SK-N-SH (cell line): ENCODE results near the gene UTP3. TPM values are rescaled to one million over a fixed set of nuclear protein-coding genes. Genes with fewer than 3 reads are reported as not detected.

Experiments
- CTCF ChIA-PET: fragments of 300-600, 350-600 bp; formaldehyde crosslinking; extraction: SDS; loops from one replicate; lab custom pipeline; 2021; lab: Yijun Ruan, JAX
- POLR2A ChIA-PET: fragments of 350-600 bp; sonication (Branson Sonifier 250); formaldehyde crosslinking; extraction: SDS; loops from one replicate; lab custom pipeline; 2020; ENCODE audit warnings: antibody characterized with exemption, inconsistent platforms; lab: Yijun Ruan, JAX
- DNase-seq: peaks from one replicate; pipeline ENCODE4 v3.0.0; 2012
- H2AFZ ChIP-seq: fragments of 200-600 bp; sonication (generic); 2 replicates; pipeline ENCODE4 v1.8.1; 2016; ENCODE audit warnings: antibody characterized with exemption, mild to moderate bottlenecking, low read depth
- H3F3A ChIP-seq: fragments of 200-600 bp; sonication (generic); replicated peaks from 2 replicates; pipeline ENCODE3; 2016; ENCODE audit warnings: antibody characterized with exemption, mild to moderate bottlenecking; ENCODE audit not compliant: insufficient read depth
- H3K27ac ChIP-seq, 2 experiments: fragments of 200-500 bp in 1 of 2; fragments of 200-600 bp in 1 of 2; sonication (Bioruptor generic) in 1 of 2; sonication (generic), shearing (Covaris generic) in 1 of 2; 2 replicates each; pipeline versions ENCODE4 v1.5.1 to v1.6.1; 2014 to 2016; ENCODE audit warnings: low read depth in 2 of 2, inconsistent platforms in 1 of 2, low read length in 1 of 2, mild to moderate bottlenecking in 1 of 2, mixed read lengths in 1 of 2
- H3K27me3 ChIP-seq: fragments of 200-600 bp; sonication (generic), shearing (Covaris generic); 2 replicates; pipeline ENCODE4 v1.6.1; 2016; ENCODE audit warnings: mixed run types; ENCODE audit not compliant: insufficient read depth
- H3K36me3 ChIP-seq, 2 experiments: fragments of 200-500 bp in 1 of 2; fragments of 200-600 bp in 1 of 2; sonication (Bioruptor generic) in 1 of 2; sonication (generic) in 1 of 2; replicated peaks in 1 of 2; 2 replicates each; pipeline versions ENCODE3 to v1.5.1; 2014 to 2016; ENCODE audit warnings: low read length in 1 of 2, mild to moderate bottlenecking in 1 of 2; ENCODE audit not compliant: insufficient read depth in 2 of 2, control insufficient read depth in 1 of 2
- H3K4me1 ChIP-seq, 2 experiments: fragments of 200-500 bp in 1 of 2; fragments of 200-600 bp in 1 of 2; sonication (Bioruptor generic) in 1 of 2; sonication (generic), shearing (Covaris generic) in 1 of 2; 2 replicates each; pipeline versions ENCODE4 v1.5.1 to v1.6.1; 2014 to 2016; ENCODE audit warnings: low read depth in 1 of 2, low read length in 1 of 2, mixed run types in 1 of 2; ENCODE audit not compliant: insufficient read depth in 2 of 2, control insufficient read depth in 1 of 2
- H3K4me2 ChIP-seq: fragments of 200-600 bp; sonication (generic), shearing (Covaris generic); 2 replicates; pipeline ENCODE4 v1.6.1; 2017; ENCODE audit warnings: mixed run types
- H3K4me3 ChIP-seq, 2 experiments: fragments of 200-500 bp in 1 of 2; fragments of 200-600 bp in 1 of 2; sonication (Bioruptor generic) in 1 of 2; sonication (generic), shearing (Covaris generic) in 1 of 2; 2 replicates each; pipeline versions ENCODE4 v1.5.1 to v1.8.1; 2014 to 2016; ENCODE audit warnings: low read depth in 2 of 2, inconsistent platforms in 1 of 2, low read length in 1 of 2, mild to moderate bottlenecking in 1 of 2, mixed read lengths in 1 of 2, moderate library complexity in 1 of 2
- H3K79me2 ChIP-seq: fragments of 200-600 bp; sonication (generic); 2 replicates; pipeline ENCODE4 v1.8.1; 2017; ENCODE audit warnings: mild to moderate bottlenecking; ENCODE audit not compliant: insufficient read depth
- H3K9ac ChIP-seq: fragments of 200-600 bp; sonication (generic); 2 replicates; pipeline ENCODE4 v1.6.1; 2017; ENCODE audit warnings: mixed run types
- H3K9me2 ChIP-seq: fragments of 200-600 bp; sonication (generic); 2 replicates; pipeline ENCODE4 v1.6.1; 2017; ENCODE audit warnings: mixed run types
- H3K9me3 ChIP-seq: fragments of 200-600 bp; sonication (generic); 2 replicates; pipeline ENCODE4 v1.6.1; 2017; ENCODE audit warnings: mixed run types, mild to moderate bottlenecking, moderate library complexity
- H4K20me1 ChIP-seq: fragments of 200-600 bp; sonication (generic); 2 replicates; pipeline ENCODE4 v1.6.1; 2017; ENCODE audit warnings: mild to moderate bottlenecking, mixed run types; ENCODE audit not compliant: insufficient read depth
- ELF1 ChIP-seq: IDR thresholded peaks from 2 replicates; pipeline ENCODE4 v1.4.0; 2012
- FOSL2 ChIP-seq: IDR thresholded peaks from 2 replicates; pipeline ENCODE4 v1.4.0; 2012; ENCODE audit warnings: low read depth, mild to moderate bottlenecking, moderate library complexity, borderline replicate concordance
- FOXJ3 ChIP-seq: sonication (generic); formaldehyde crosslinking; IDR thresholded peaks from 2 replicates; pipeline ENCODE4 v1.5.1; 2020; ENCODE audit warnings: mild to moderate bottlenecking, missing genetic modification reagents
- FOXM1 ChIP-seq: IDR thresholded peaks from 2 replicates; pipeline ENCODE4 v1.4.0; 2012; ENCODE audit warnings: low read depth, mild to moderate bottlenecking
- GABPA ChIP-seq: IDR thresholded peaks from 2 replicates; pipeline ENCODE4 v1.4.0; 2012; ENCODE audit warnings: low read depth, mild to moderate bottlenecking
- IRF3 ChIP-seq: fragments of 150-350 bp; IDR thresholded peaks from 2 replicates; pipeline ENCODE4 v1.6.1; 2016; ENCODE audit warnings: mild to moderate bottlenecking, low read depth, low read length
- MEF2A ChIP-seq: IDR thresholded peaks from 2 replicates; pipeline ENCODE4 v1.4.0; 2012; ENCODE audit warnings: low read depth, borderline replicate concordance
- MXI1 ChIP-seq: IDR thresholded peaks from 2 replicates; pipeline ENCODE4 v1.6.1; 2012; ENCODE audit warnings: mild to moderate bottlenecking, low read depth, low read length, improper control_type of control experiment
- POLR2AphosphoS5 ChIP-seq: IDR thresholded peaks from 2 replicates; pipeline ENCODE4 v1.6.1; 2012; ENCODE audit warnings: low read depth, low read length
- RAD21 ChIP-seq: IDR thresholded peaks from 2 replicates; pipeline ENCODE4 v1.6.1; 2012; ENCODE audit warnings: mild to moderate bottlenecking, low read length
- REST ChIP-seq: IDR thresholded peaks from 2 replicates; pipeline ENCODE4 v1.6.1; 2012; ENCODE audit warnings: mild to moderate bottlenecking, low read depth, low read length, moderate library complexity
- SMC3 ChIP-seq: IDR thresholded peaks from 2 replicates; pipeline ENCODE4 v1.6.1; 2012; ENCODE audit warnings: low read depth, low read length, improper control_type of control experiment
- TAF1 ChIP-seq: IDR thresholded peaks from 2 replicates; pipeline ENCODE4 v1.6.1; 2012; ENCODE audit warnings: low read depth, mild to moderate bottlenecking, low read length, moderate library complexity, borderline replicate concordance
- TEAD4 ChIP-seq: IDR thresholded peaks from 2 replicates; pipeline ENCODE4 v1.4.0; 2012; ENCODE audit warnings: mild to moderate bottlenecking, borderline replicate concordance; ENCODE audit not compliant: insufficient read depth
- USF1 ChIP-seq: IDR thresholded peaks from 2 replicates; pipeline ENCODE4 v1.4.0; 2012; ENCODE audit warnings: low read depth, borderline replicate concordance
- ZBTB33 ChIP-seq: IDR thresholded peaks from 2 replicates; pipeline ENCODE4 v1.4.0; 2012; ENCODE audit warnings: low read depth, borderline replicate concordance
- WGBS: methylation state at CpG from one replicate; pipeline ENCODE4 v1.1.6; 2017; ENCODE audit warnings: low lambda C conversion rate; 5-methylcytosine and 5-hydroxymethylcytosine counted together
- polyA plus RNA-seq, 3 experiments: library from polyadenylated mRNA; depleted of rRNA; stranded (reverse); fragments of >200 nt; gene quantifications; 2 replicates each; pipeline ENCODE4 v1.2.3, GENCODE V29; 2012

Gene UTP3
- polyA plus RNA-seq, 1 of the 3 experiments (the other 2 are of a cell fraction): 36.9 TPM

- Histone ChIP-seq H3K4me1 (peaks cover 6 to 13% of the 10 kb centered on the region in 2 experiments; a peak in 3 of 4 replicates), H3K9me2 (no peaks in the 10 kb centered on the region), H3K4me3 (peak overlapping the region; percentile 90 to 98), H4K20me1 (peaks cover 14% of the 10 kb centered on the region), H2AFZ (peak overlapping the region; percentile 98), H3K79me2 (peaks cover 40% of the 10 kb centered on the region), H3K9ac (peak overlapping the region; percentile 91), H3K4me2 (peak overlapping the region; percentile 83), H3K9me3 (no peaks in the 10 kb centered on the region), H3F3A (peaks cover 10% of the 10 kb centered on the region), H3K36me3 (peaks cover 19 to 23% of the 10 kb centered on the region in 2 experiments), H3K27ac (peak overlapping the region; percentile 93 to 94), H3K27me3 (no peaks in the 10 kb centered on the region; the same call in 1 of the 2 replicates)
- ChIA-PET CTCF (interaction anchor here (0.6 to 1.6 kb wide), 8 partner anchors 8 to 95 kb away, joined by 3 to 12 read pairs (median 3); no protein-coding TSS in a partner anchor), POLR2A (interaction anchor here (2.9 kb wide), 1 partner anchor 35 kb away, joined by 14 read pairs; the partner anchor contains the start of gene RUFY3)
- TF ChIP-seq SMC3 (no peak), GABPA (no peak), TAF1 (no peak), MXI1 (no peak), ZBTB33 (no peak), FOXM1 (no peak), MEF2A (no peak), ELF1 (no peak), TEAD4 (no peak), POLR2AphosphoS5 (no peak), FOSL2 (no peak), RAD21 (no peak), REST (no peak), IRF3 (no peak), USF1 (no peak), FOXJ3 (CRISPR knock-in tag) (no peak)
- 85% methylated on average over 13 of the region's 13 CpGs for WGBS
- no peak for DNase-seq
These were observed 940 bp upstream of the UTP3 start for GRCh38 chr4:70687392-70687791.
